NCI-H1092 (cell line): Measurements from ENCODE around the gene UPP1.
"Not testable (repeated sequence)": the region's sequence is repeated elsewhere in the genome, so short reads cannot be mapped to it uniquely, and the experiment has no call there.

Source experiments
- DNase-seq: peaks from one replicate; lab custom pipeline; 2025; lab: John Stamatoyannopoulos, UW

Gene UPP1

DNA sequence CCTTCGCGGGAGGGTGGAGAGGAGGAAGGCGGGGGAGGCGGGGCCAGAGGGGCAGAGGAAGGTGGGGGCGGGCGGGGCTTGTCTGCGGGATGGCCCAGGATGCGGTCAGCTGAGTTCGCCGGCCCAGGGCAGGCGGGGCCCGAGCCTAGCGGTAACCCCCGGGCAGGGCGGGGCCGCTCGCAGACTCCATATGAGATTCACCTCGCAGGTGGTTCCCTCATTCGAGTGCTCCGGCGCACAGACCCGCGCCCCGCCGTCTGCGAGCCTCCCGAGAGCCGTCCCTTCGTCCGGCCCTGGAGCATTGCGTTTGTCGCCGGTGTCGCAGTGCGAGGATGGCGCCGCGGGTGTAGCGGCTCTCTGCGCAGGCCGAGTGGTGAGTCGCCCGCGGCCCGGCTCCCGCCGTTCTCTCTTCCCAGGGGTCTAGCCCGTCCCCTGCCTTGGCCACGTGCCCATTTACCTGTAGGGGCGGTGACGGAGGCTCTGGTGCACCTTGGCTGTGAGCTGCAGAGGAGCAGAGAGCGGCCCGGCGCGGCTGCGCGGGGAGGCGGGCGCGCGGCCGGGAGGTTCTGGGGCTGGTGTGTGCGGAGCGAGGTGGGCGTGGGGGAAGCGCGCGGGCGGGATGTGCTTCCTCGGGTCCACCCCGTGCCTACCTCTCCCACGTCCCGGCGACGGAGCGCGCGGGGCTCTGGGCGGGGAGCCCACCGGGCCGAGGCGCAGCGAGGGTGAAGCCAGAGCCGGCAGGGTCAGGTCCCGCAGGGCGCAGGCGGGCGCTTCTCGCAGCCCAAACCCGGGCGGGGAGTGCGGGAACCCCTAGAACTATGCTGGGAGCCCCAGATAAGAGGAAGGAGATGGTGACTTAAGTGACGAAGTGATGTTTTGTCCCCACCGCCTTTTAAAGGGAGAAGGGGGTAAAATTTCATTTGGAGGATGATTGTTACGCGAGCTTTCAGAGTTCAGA, at the start of gene UPP1:
Gene UPP1 (plus strand): TSS at position 220 of the 958 bp plus-strand sequence. CDS start 5,519 bp downstream, outside the sequence.
- DNase-seq, result peak; percentile 29

DNA sequence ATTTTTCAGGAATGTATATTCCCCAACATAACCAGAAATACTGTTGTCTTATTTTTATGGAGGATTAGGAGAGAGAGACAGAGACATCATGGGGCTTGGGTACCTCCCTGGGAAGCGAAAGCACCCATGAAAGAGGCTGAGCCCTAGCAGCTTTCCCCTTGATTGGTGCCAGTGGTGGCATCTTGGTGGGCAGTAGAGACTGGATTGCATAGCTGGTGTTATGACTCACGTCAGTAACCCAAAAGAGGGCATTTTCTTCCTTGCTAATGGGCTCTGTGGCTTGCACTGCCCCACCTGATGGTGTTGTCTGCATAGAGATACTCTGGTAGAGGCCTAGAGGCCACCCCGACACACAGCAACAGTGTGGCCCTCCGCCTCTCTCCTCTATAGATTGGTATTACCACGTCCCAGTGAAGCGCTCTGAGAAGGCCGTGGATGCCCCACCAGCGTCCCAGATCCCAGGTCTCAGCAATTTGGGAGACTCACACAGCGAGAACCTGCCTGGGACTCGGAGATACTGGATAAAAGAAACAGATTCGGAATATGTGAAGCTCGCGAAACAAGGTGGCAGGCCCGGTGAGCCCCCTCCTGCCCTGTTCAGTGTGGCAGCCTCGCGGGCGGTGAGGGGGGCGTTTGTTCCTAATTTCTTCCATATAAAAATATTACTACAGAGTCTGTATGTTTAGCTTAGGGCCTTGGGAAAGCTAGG, 48.0 kb upstream of the UPP1 start:
- no peak for DNase-seq

DNA sequence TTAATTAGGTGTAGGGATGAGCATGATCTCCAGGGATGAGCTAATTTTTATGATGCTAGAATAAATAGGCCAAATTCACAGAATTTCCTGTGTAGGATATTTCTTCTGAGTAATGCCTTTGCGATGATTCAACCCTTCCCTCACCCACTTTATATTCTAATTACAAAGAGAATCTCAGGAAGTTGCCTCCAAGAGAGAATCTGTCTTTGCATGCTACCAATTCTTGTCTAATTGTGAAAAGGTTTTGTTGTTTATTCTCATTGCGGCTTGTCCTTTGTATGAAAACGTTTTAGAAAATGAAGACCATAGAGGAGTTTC, 47.5 kb upstream of the UPP1 start:
- no peak for DNase-seq

DNA sequence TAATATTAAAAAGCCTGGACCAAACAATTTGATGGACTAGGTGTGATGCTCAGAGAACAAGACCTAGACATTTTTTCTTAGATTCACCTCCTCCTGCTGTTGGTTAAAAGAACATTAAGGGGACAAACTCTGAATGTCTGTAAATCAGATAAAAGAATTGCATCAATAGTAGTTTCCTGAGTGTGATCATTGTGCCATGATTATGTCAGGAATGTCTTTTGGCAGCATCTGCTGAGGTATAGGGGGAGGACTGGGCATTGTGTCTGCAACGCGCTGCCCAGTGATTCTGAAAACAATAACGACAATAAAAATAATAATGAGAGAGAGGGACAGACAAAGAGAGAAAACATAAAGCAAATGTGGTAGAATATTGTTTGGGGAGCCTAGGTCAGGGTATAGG, 46.8 kb upstream of the UPP1 start:
- no peak for DNase-seq

DNA sequence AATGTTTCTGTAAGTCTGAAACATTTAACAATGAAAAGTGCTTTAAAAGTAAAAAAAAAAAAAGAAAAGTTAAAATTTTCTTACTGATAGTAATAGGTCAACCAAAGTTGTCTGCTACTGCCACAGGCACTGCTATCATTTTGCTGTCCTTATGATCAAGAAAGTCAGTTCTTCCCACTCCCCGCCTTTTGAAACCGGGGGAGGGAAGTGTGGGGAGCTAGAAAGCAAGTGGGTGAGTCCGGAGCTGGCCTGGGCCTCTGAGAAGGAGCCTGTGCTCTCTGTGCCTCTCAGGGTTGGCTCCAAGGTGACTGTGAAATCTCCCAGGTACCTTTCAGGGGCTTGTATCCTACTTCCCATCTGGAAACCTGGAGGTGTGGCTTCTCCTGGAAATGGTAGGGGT, 46.4 kb upstream of the UPP1 start:
- no peak for DNase-seq

DNA sequence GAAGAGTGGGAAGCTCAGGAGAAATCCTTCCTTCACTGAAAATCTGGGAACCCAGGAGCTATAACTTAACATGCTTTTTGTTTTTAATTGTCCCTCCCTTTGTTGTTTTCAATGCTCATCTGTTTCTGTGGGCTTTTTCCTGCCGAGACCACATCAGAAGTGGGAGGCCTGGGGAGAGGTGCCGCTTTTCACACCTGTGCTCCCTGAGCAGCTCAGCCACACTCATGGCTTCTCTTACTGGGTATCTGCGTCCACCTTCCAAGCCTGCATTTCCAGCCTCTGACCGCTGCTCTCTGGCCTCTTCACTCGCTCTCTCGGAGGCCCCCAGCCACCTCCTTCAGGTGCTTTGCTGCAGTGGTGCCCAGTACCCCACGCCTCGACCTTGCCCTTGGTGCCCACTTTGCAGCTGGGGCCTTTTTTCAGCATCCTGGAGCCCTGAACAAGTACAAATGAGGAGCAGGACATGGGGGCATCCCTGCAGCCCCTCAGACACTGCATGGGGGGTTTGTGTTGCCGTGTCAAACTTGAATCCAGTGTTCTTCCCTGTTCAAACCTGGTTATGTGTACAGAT, 43.8 kb upstream of the UPP1 start:
- no peak for DNase-seq

DNA sequence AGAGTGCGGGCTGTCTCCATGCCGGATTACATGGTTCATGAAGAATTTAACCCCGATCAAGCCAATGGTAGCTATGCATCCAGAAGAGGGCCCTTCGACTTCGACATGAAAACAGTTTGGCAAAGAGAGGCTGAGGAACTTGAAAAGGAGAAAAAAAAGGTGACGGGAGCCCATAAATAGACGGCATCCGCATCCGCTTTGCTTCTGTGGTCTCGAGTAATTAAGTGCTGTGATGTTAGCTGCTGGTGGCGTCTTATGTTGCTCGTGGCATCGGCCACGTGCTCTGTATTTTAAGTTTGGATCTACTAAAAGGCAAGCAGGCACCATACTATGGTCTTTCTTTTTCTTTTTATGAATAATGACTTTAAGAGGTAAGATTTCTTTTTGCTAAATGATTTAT, 42.6 kb upstream of the UPP1 start:
- no peak for DNase-seq

DNA sequence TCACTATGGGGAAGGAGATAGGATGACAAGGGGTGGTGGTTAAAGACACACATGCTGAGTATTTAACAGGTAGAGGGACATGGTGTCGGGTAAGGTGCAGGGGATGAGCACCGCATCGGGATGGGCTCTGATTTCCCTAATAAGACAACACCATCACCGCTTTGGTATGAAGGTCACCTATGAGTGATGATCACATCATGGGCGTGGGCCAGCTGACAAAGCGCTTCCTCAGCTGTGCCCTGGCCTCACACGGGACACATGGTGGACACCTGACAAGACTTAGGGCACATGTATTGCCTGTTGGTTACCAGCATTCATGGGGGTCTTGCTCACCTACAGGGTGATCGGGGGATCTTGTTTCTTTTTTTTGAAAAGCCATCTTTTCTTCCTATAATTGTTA, 41.0 kb upstream of the UPP1 start:
- DNase-seq, result no peak

DNA sequence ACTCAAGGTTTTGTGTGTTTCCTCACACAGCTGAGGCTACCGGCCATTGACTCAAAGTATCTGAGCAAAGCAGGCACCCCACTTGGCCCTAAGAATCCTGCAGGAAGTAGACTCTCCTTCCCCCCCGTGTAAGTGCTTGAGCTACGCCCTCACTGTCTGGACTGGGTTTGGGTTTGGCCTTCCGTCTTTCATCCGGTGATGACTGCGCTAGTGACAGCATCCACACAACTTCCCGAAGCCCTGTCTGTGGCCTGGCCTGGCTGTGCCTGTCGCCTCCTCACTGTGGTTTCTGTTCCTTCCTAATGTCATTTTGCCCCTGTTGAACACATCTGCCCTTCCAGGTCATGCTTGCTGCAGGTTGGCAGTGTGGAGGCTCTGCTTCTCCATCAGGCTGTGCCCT, 39.2 kb upstream of the UPP1 start:
- no peak for DNase-seq

DNA sequence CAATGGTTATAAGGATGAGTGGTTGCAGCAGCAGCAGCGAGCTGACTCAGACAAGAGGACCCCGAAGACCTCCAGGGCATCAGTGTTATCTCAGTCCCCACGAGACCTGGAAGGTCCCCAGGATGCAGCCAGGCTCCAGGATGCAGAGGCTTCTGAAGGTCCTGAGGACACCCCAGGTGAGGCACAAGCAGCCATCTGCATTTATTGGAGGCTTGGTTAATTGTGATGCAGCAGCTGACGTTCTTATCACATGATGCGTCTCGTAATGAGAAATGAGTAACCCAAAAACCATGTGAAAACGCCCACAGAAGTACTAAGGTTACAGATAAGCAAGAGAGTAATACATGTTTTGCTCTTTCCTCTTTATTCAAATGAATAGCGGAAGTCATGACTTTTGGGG, 36.3 kb upstream of the UPP1 start:
- no peak for DNase-seq

DNA sequence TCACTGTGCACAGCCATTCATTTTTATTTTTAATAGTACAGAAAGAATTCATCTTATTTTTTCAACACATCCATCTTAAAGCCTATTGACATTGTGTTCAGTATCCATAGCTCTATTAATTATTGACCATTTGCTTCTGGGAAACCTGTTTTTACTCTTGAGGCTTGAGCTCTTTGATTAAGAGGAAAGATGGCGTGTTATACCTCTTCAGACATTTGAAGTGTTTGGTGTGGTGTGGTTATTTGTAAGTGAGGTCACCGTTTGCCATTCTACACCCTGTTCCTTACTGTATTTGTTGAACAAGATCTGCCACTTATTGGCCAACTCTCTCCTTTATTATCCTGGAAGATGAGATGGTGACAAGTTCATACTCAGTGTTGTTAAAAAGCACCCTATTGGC, 35.3 kb upstream of the UPP1 start:
- no peak for DNase-seq

DNA sequence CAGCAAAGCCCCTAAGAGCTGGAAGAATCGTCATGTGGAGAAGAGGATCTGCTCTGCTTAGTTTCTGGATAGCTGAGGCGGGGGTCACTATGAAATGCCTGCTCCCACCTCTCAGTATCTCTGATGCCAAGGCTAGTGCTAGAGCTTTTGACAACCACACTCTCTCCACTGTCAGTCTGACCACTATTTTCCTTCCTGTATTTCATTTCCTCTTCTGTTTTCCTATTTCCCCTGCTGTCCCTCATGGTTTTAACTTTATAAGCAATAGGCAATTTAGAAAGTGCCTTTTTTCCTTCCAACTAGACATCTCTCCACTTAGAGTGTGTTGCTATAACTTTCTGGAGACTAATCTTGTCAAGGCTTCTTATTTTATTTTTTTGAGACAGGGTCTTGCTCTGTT, 30.1 kb upstream of the UPP1 start:
- DNase-seq, result no peak

DNA sequence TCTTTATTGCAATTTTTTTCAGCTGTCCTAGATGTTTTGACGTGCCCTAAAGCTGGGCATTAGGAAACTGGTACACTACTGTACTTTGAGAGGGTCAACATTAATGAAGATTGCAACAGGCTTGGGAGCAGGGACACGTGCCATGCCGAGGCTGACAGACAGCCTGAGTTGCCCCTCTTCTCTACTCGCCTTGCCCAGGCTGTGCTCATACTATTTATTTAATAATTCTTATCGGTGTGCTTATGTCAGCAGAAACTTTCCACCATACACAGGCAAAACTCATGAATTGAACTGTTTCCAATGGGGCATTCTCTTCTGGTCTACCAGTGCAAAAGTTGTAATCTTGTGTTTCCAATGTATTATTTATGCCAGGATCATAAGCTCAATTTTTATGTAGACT, 29.4 kb upstream of the UPP1 start:
- no peak for DNase-seq

DNA sequence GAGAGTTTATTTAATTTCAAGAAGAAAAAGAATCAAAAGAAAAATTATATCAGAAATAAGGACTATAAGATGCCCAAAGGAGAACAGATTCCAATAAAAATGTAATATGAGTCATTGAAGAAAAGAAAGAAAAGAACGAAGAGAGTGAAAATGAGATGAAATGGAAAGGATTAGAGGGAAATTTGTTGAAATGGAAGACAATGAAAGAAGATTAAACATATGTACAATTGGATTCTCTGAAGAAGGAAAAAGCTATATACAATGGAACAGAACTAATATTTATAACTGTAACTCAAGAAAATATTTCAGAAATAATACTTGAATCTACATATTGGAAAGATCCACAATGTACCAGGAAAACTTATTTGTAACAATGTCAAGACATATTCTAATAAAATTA, 25.1 kb upstream of the UPP1 start:
- no peak for DNase-seq

DNA sequence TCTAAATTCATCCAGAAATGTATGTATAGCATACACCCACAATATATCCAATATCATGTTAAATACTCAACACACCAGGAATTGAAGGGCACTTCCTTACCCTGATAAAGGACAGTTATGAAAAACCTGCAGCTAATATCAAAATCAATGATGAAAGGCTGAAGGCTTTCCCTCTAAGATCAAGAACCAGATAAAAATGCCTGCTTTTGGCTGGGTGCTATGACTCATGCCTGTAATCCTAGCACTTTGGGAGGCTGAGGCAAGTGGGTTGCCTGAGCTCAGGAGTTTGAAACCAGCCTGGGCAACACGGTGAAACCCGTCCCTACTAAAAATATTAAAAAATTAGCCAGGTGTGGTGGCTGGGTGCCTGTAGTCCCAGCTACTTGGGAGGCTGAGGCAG, 21.6 kb upstream of the UPP1 start:
- DNase-seq, result no peak

DNA sequence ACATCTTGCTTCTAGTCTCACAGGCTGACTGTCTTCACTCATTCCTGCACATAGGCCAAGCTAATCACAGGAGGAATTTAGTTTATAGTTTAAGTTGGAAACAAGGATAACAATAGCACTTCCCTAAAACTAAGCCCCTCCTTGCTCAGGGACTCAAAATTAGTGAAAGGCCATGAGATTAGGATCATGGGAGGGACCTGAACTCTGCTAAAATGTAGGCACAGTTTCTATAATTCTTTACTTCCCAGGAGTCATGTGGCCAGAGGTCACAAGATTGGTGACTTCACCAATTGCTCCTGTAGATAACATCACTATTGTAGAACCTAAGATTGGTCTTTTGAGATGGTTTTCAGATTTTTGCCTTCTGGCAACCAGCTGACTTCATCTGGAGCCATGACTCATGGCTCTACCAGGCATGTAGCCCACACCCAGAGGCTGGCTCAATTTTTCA, 14.8 kb upstream of the UPP1 start:
- no peak for DNase-seq

DNA sequence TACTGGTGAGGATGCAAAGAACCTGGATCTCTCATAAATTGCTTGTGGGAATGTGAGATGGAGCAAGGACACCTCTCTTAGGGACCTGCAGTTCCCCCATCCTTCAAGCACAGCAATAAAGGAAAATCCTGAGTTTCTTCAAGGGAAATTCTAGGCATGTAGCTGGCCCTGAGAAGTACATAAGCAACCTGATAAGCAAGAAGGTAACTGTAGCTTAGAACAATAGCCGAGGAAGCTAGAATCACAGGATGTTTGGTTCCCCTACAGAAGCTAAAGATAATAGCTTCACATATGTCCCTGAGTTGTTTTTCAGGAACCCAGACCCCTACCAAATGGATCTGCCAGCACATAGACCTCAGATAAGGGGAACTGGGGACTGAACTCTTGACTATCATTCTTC, 11.6 kb upstream of the UPP1 start:
- no peak for DNase-seq

DNA sequence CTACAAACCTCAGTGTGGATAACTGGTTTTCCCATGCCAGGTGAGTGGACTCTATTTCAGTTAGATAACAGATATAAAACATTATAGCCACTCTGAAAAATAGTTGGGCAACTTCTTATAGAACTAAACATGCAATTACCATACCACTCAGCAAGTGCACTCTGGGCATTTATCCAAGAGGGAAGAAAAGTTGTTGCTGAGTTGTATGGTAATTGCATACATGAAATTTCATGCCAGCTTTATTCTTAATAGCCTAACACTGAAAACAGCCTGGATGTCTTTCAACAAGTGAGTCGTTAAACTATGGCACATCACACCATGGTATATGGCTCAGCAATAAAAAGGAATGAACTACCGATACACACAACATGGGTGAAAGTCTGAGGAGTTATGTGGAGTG, 10.6 kb upstream of the UPP1 start:
- no peak for DNase-seq

DNA sequence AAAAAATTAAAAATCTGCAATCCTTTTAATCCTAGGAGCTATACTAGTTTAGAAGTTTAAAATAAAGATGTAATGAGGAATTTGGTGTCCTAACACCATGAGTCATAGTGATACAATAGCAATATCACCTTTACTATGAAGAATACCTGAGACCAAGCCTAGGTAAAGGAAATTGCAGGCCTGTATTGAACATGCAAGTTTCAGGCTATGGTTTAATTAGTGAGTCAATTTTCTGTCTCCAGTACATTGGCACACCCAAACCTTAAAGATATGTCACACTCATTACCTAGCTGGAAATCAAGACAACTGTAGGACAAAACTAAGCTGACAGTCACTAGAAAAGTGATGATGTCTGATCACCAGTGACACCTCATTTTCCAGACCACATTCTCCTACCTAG, 6.7 kb upstream of the UPP1 start:
- DNase-seq, result not testable (repeated sequence)

DNA sequence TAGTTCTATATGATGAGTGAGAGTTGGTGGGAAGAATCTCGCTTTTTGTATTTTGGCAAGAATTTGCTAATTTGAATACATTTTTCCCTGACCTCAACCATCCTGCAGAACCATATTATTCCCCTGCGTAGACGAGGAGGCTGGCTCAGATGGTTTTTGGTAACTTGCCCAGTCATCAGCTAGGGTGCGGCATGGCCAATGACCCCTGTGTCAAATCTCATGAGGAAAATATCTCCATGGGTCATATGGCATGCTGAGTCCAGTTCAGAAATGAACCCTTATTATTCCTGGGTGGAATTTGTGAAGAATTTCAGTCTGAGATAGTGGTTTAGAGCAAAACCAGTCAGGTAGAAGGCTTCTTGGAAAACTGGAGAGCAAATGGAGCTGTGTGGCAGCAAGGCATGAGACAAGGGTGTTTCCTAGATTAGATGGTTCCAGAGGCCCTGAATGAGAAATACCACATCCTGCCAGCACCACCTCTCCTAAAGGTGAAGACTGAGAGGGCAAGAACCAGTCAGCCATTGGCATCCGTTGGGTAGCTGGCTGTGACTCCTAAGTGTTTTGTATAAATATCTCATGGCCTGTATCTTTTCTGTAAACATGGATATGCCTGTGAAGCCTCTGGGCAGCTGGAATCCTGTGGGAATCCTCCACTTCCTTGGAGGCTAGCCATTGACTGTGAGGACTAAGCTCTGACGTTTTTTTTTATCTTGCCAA, 5.8 kb upstream of the UPP1 start:
- DNase-seq, result no peak

DNA sequence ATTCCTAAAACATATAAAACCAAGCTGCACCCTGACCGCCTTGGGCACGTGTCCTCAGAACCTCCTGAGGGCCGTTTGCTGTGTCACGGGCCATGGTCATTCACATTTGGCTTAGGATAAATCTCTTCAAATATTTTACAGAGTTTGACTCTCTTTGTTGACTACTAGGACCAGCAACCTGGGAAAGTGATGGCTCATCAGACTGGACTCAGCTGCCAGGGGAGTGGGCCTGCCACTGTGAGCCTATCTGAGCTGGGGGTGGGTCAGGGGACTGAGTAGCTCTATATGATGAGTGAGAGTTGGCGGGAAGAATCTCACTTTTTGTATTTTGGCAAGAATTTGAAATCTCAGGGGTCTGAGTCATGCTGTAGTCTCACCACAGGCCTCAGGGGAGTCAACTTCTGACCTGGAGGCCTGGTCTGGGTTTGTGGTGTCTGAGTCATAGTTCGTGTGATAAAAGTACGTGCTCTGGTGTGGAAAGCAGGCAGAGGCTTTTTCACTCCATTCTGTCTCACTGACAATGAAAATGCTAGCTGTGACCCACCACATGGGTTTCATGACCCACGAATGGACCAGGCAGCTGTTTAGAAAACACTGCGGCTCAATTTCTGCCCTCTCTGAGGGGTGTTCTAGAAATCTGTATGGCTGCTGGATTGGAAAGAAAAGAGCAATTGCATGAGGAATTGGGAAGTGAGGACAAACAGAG, 4.2 kb upstream of the UPP1 start:
- DNase-seq, result no peak

DNA sequence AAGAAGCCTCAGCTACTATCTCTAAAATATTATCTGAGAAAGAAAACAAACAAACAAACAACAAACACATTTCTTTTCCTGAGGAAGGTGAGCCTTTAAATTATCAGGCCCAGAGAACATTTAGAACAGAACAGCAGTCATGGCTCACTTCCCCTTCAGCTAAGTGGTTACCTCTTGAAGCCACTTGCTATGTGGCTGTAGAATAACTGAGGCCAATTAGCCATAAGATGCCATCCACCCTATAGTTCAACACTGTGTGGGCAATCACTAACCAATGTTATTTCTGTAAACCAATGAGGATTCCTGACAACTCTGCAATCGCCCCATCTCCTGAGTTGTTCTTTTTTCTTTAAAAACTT, 3.7 kb upstream of the UPP1 start:
- no peak for DNase-seq
